GM12891 (cell line): ENCODE measurements around the gene RTL10.

Experiments
- POLR2A ChIP-seq: IDR thresholded peaks from 2 replicates; pipeline ENCODE4 v1.6.1; 2011; ENCODE audit warnings: low read depth, low read length, control low read depth
- POLR2AphosphoS5 ChIP-seq: IDR thresholded peaks from 2 replicates; pipeline ENCODE4 v1.6.1; 2011; ENCODE audit warnings: low read depth, low read length, control low read depth
- SPI1 ChIP-seq: IDR thresholded peaks from 2 replicates; pipeline ENCODE4 v1.6.1; 2011; ENCODE audit warnings: low read depth, low read length, control low read depth

DNA sequence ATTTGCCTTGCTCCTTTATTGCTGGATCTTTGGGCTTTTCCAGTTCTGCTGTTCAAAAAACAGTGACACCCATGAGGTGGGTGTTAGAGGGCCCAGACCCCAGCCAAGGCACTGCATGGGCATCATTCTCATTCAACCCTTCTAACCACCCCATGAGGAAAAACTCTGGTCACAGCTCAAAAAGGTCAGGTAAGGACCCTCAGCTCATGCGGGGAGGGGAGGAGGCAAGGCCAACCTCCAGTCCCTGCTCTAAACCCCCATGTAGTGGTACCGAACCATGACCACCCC, 7.4 kb downstream of the RTL10 start:
- no peak for TF ChIP-seq POLR2AphosphoS5
- no peak for TF ChIP-seq POLR2A
- TF ChIP-seq SPI1, result no peak
